ENCODE results near the gene RAB7B.

RAB7B gene

GRCh38 chr1:206004826-206005225, 1.6 kb upstream of the RAB7B start:
- H3K36me3 ChIP-seq (ENCODE audit: control insufficient read depth, insufficient read depth, low read length): no peaks in the 10 kb centered on the region
- H3K9ac ChIP-seq: no peak overlapping the region
- no peaks in the 10 kb centered on the region for H3K9me3 ChIP-seq (ENCODE audit: control insufficient read depth, low read length)
- H3K79me2 ChIP-seq: no peaks in the 10 kb centered on the region
- H3K4me3 ChIP-seq (ENCODE audit: low read depth, low read length): no peak overlapping the region
- no peak overlapping the region for H3K27ac ChIP-seq
- H3K27me3 ChIP-seq (ENCODE audit: control insufficient read depth, insufficient read depth, low read length): no peaks in the 10 kb centered on the region
- no peaks in the 10 kb centered on the region for H3K4me1 ChIP-seq
- H2AFZ ChIP-seq: no peak overlapping the region
- H3K4me2 ChIP-seq (ENCODE audit: low read length): no peak overlapping the region
- TF ChIP-seq CTCF (IDR thresholded peaks at IDR 0.05): no peak

GRCh38 chr1:206003854-206004800, 932 bp upstream of the RAB7B start:
- no peak overlapping the region for H3K4me2 ChIP-seq (ENCODE audit: low read length)
- no peak overlapping the region for H3K9ac ChIP-seq
- H3K27ac ChIP-seq: no peak overlapping the region
- no peaks in the 10 kb centered on the region for H3K4me1 ChIP-seq
- no peaks in the 10 kb centered on the region for H3K36me3 ChIP-seq (ENCODE audit: control insufficient read depth, insufficient read depth, low read length)
- no peak for TF ChIP-seq CTCF (IDR thresholded peaks at IDR 0.05)
- no peaks in the 10 kb centered on the region for H3K27me3 ChIP-seq (ENCODE audit: control insufficient read depth, insufficient read depth, low read length)
- no peak overlapping the region for H3K4me3 ChIP-seq (ENCODE audit: low read depth, low read length)
- no peak overlapping the region for H2AFZ ChIP-seq
- H3K79me2 ChIP-seq: no peaks in the 10 kb centered on the region
- H3K9me3 ChIP-seq (ENCODE audit: control insufficient read depth, low read length): no peaks in the 10 kb centered on the region

- no peak overlapping the region for H3K9ac ChIP-seq
- no peaks in the 10 kb centered on the region for H3K27me3 ChIP-seq (ENCODE audit: control insufficient read depth, insufficient read depth, low read length)
- no peaks in the 10 kb centered on the region for H3K9me3 ChIP-seq (ENCODE audit: control insufficient read depth, low read length)
- no peak overlapping the region for H3K4me3 ChIP-seq (ENCODE audit: low read depth, low read length)
- no peak overlapping the region for H3K27ac ChIP-seq
- H3K4me2 ChIP-seq (ENCODE audit: low read length): no peak overlapping the region
- no peak for TF ChIP-seq CTCF (IDR thresholded peaks at IDR 0.05)
- no peaks in the 10 kb centered on the region for H3K36me3 ChIP-seq (ENCODE audit: control insufficient read depth, insufficient read depth, low read length)
- no peaks in the 10 kb centered on the region for H3K4me1 ChIP-seq
- no peaks in the 10 kb centered on the region for H3K79me2 ChIP-seq
- no peak overlapping the region for H2AFZ ChIP-seq
These were observed 1.0 kb downstream of the RAB7B start for GRCh38 chr1:206002160-206002559.

GRCh38 chr1:206001476-206001888, 1.7 kb downstream of the RAB7B start:
- Histone ChIP-seq H3K4me3 (ENCODE audit: low read depth, low read length) (no peak overlapping the region), H3K4me2 (ENCODE audit: low read length) (no peak overlapping the region), H3K27ac (no peak overlapping the region), H3K27me3 (ENCODE audit: control insufficient read depth, insufficient read depth, low read length) (no peaks in the 10 kb centered on the region), H3K9me3 (ENCODE audit: control insufficient read depth, low read length) (no peaks in the 10 kb centered on the region), H3K36me3 (ENCODE audit: control insufficient read depth, insufficient read depth, low read length) (no peaks in the 10 kb centered on the region), H3K79me2 (no peaks in the 10 kb centered on the region), H3K4me1 (no peaks in the 10 kb centered on the region), H3K9ac (no peak overlapping the region), H2AFZ (no peak overlapping the region)
- TF ChIP-seq CTCF (IDR thresholded peaks at IDR 0.05): no peak
